Measurements from ENCODE around the gene CRACR2A.

DNA sequence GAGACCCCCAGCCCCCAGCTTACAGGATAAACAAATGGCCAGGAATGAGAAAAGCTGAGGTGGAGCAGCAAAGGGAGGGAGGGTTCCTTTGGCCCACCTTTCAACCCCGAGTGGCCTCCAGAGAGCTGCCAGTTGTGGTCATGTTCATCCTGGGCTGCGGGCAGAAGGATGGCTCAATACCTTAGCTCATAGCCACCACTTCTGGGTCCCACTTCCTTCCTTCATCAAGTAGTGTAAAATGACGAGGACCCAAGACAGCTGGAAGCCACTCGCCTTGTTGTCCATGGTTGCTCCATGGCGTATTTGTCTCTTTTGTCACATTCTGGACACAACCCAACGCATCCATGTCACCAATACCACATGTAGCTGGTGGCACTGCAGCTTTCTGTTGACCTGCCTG, 24.2 kb downstream of the CRACR2A start:
- TF ChIP-seq, protein P1, sequence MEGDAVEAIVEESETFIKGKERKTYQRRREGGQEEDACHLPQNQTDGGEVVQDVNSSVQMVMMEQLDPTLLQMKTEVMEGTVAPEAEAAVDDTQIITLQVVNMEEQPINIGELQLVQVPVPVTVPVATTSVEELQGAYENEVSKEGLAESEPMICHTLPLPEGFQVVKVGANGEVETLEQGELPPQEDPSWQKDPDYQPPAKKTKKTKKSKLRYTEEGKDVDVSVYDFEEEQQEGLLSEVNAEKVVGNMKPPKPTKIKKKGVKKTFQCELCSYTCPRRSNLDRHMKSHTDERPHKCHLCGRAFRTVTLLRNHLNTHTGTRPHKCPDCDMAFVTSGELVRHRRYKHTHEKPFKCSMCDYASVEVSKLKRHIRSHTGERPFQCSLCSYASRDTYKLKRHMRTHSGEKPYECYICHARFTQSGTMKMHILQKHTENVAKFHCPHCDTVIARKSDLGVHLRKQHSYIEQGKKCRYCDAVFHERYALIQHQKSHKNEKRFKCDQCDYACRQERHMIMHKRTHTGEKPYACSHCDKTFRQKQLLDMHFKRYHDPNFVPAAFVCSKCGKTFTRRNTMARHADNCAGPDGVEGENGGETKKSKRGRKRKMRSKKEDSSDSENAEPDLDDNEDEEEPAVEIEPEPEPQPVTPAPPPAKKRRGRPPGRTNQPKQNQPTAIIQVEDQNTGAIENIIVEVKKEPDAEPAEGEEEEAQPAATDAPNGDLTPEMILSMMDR (IDR thresholded peaks at IDR 0.05; ENCODE audit: poor library complexity, severe bottlenecking) = no peak
- TF ChIP-seq EZH2 (IDR thresholded peaks at IDR 0.05; ENCODE audit: borderline replicate concordance, insufficient read depth, low read length, poor library complexity, severe bottlenecking) = no peak
- no peak for TF ChIP-seq POLR2AphosphoS5 (IDR thresholded peaks at IDR 0.05)
- no peak for TF ChIP-seq EP300 (conservative IDR thresholded peaks at IDR 0.05; ENCODE audit: poor library complexity, severe bottlenecking)
- no peak for TF ChIP-seq TAF1 (IDR thresholded peaks at IDR 0.05; ENCODE audit: low read depth)

Measured in neural cell (in vitro differentiated cells).